GM19452 (cell line): ENCODE results near the gene KLK7.
"Not testable (repeated sequence)": the region's sequence is repeated elsewhere in the genome, so short reads cannot be mapped to it uniquely, and the experiment has no call there.

Source experiments
- ATAC-seq: cut with Tn5 transposase; IDR thresholded peaks from one replicate; pipeline ENCODE4 v1.9.1; 2021; ENCODE audit not compliant: unreplicated experiment

KLK7 gene

GRCh38 chr19:51012661-51013190 lies 29.0 kb upstream of the KLK7 start:
- ATAC-seq: no peak

GRCh38 chr19:51010066-51010795 lies 26.5 kb upstream of the KLK7 start:
- no peak for ATAC-seq

- ATAC-seq: no peak
Measured at GRCh38 chr19:51009061-51009891, 25.6 kb upstream of the KLK7 start.

- no peak for ATAC-seq
Measured at GRCh38 chr19:51007488-51007887, 23.8 kb upstream of the KLK7 start.

- ATAC-seq: no peak
Measured at GRCh38 chr19:51006406-51006805, 22.7 kb upstream of the KLK7 start.

GRCh38 chr19:51005248-51005647 lies 21.5 kb upstream of the KLK7 start:
- no peak for ATAC-seq

- ATAC-seq: no peak
Measured at GRCh38 chr19:51003316-51003715, 19.6 kb upstream of the KLK7 start.

GRCh38 chr19:51002542-51003311 lies 19.0 kb upstream of the KLK7 start:
- no peak for ATAC-seq

GRCh38 chr19:51002089-51002532 lies 18.4 kb upstream of the KLK7 start:
- no peak for ATAC-seq

- no peak for ATAC-seq
Measured at GRCh38 chr19:51001515-51001914, 17.8 kb upstream of the KLK7 start, which contains the start of gene KLK8. TSS of gene KLK8 (minus strand) at chr19:51001604. CDS start at chr19:51001167, 437 bp downstream.

- ATAC-seq: no peak
Measured at GRCh38 chr19:51000981-51001380, 17.3 kb upstream of the KLK7 start.

GRCh38 chr19:51000426-51000825 lies 16.7 kb upstream of the KLK7 start:
- no peak for ATAC-seq

- no peak for ATAC-seq
Measured at GRCh38 chr19:50998686-50999085, 15.0 kb upstream of the KLK7 start.

- no peak for ATAC-seq
Measured at GRCh38 chr19:50998061-50998460, 14.3 kb upstream of the KLK7 start.

- ATAC-seq: no peak
Measured at GRCh38 chr19:50994129-50994528, 10.4 kb upstream of the KLK7 start.

GRCh38 chr19:50992666-50993035 lies 8.9 kb upstream of the KLK7 start:
- no peak for ATAC-seq

GRCh38 chr19:50984416-50984815 lies 699 bp upstream of the KLK7 start:
- ATAC-seq: not testable (repeated sequence)

- no peak for ATAC-seq
Measured at GRCh38 chr19:50982186-50982585, 1.5 kb downstream of the KLK7 start.

- no peak for ATAC-seq
Measured at GRCh38 chr19:50981587-50982146, 2.0 kb downstream of the KLK7 start.

GRCh38 chr19:50980208-50980607 lies 3.5 kb downstream of the KLK7 start:
- ATAC-seq: no peak

- ATAC-seq: no peak
Measured at GRCh38 chr19:50979758-50980157, 4.0 kb downstream of the KLK7 start.
